NCI-H526 treated with DMSO at 0.1 percent for 48 hours (cell line): ENCODE data around the gene GALK1.
A peak's percentile ranks its signal among the peaks of the same experiment; 100 is the strongest.

Experiments
- DNase-seq: peaks from one replicate; lab custom pipeline; 2025; lab: John Stamatoyannopoulos, UW

The GALK1 gene

GRCh38 chr17:75724016-75725003 is 40.7 kb downstream of the GALK1 start:
- DNase-seq, result no peak

GRCh38 chr17:75723171-75723930 is 41.6 kb downstream of the GALK1 start:
- no peak for DNase-seq

- no peak for DNase-seq
Measured at GRCh38 chr17:75722542-75723095, 42.4 kb downstream of the GALK1 start.

GRCh38 chr17:75722076-75722475 is 42.9 kb downstream of the GALK1 start:
- no peak for DNase-seq

GRCh38 chr17:75721463-75722011 is 43.5 kb downstream of the GALK1 start:
- no peak for DNase-seq

GRCh38 chr17:75720656-75721462 is 44.1 kb downstream of the GALK1 start, which contains the start of gene ITGB4:
Gene ITGB4 (plus strand): TSS chr17:75721459. CDS start chr17:75724704, 3,245 bp downstream.
- peak; percentile 46 for DNase-seq

- DNase-seq, result no peak
Measured at GRCh38 chr17:75719732-75720131, 45.3 kb downstream of the GALK1 start.

- no peak for DNase-seq
Measured at GRCh38 chr17:75712446-75712845, 52.5 kb downstream of the GALK1 start.
